ENCODE results near the gene DUSP8. TPM values are rescaled to one million over a fixed set of nuclear protein-coding genes. Genes with fewer than 3 reads are reported as not detected.

DUSP8 gene
- total and polyA plus RNA-seq, 2 of the 8 experiments (the other 6 are each of a cell fraction or from before 2014, with no cell fraction given): 2.8 to 3.6 TPM

- TF ChIP-seq CHD7 (IDR thresholded peaks at IDR 0.05; ENCODE audit: insufficient replicate concordance, low read length) (no peak), TEAD4 (IDR thresholded peaks at IDR 0.05; ENCODE audit: low read depth, low read length) (no peak), CHD2 (IDR thresholded peaks at IDR 0.05; ENCODE audit: low read length) (no peak), JUND (IDR thresholded peaks at IDR 0.05; ENCODE audit: low read length) (no peak), CBX8 (IDR thresholded peaks at IDR 0.05; ENCODE audit: borderline replicate concordance, low read depth, low read length) (no peak), SUZ12 (IDR thresholded peaks at IDR 0.05; ENCODE audit: low read length) (no peak), CEBPB (IDR thresholded peaks at IDR 0.05; ENCODE audit: low read depth, low read length) (no peak), NANOG (IDR thresholded peaks at IDR 0.05; ENCODE audit: insufficient read depth, low read depth, low read length, poor library complexity, severe bottlenecking) (no peak)
Measured at GRCh38 chr11:1536065-1536843, 35.8 kb downstream of the DUSP8 start (continued).
